HG03520 (cell line): Measurements from ENCODE around the gene SH2D7.
A peak's percentile ranks its signal among the peaks of the same experiment; 100 is the strongest.

Experiments
- ATAC-seq: cut with Tn5 transposase; IDR thresholded peaks from one replicate; pipeline ENCODE4 v1.9.1; 2021; ENCODE audit warnings: mild to moderate bottlenecking, moderate library complexity; ENCODE audit not compliant: unreplicated experiment

Gene SH2D7

GRCh38 chr15:78103406-78104118 is 11.2 kb downstream of the SH2D7 start:
- ATAC-seq = peak; percentile 72

GRCh38 chr15:78104119-78104479 is 11.7 kb downstream of the SH2D7 start:
- no peak for ATAC-seq

- no peak for ATAC-seq
Observed at GRCh38 chr15:78104566-78105475, 12.5 kb downstream of the SH2D7 start.

- no peak for ATAC-seq
Observed at GRCh38 chr15:78105476-78106241, 13.3 kb downstream of the SH2D7 start.

- ATAC-seq = no peak
Observed at GRCh38 chr15:78107471-78107870, 15.1 kb downstream of the SH2D7 start.

GRCh38 chr15:78108300-78109084 is 16.1 kb downstream of the SH2D7 start:
- ATAC-seq = no peak

- ATAC-seq = no peak
Observed at GRCh38 chr15:78109156-78109555, 16.8 kb downstream of the SH2D7 start.

GRCh38 chr15:78110096-78110495 is 17.7 kb downstream of the SH2D7 start:
- no peak for ATAC-seq

GRCh38 chr15:78110916-78111475 is 18.6 kb downstream of the SH2D7 start:
- ATAC-seq = no peak

GRCh38 chr15:78111788-78112187 is 19.4 kb downstream of the SH2D7 start:
- ATAC-seq = no peak

GRCh38 chr15:78112551-78112950 is 20.2 kb downstream of the SH2D7 start:
- ATAC-seq = no peak

GRCh38 chr15:78120523-78120922 is 28.2 kb downstream of the SH2D7 start:
- ATAC-seq = no peak

GRCh38 chr15:78125267-78125666 is 32.9 kb downstream of the SH2D7 start:
- no peak for ATAC-seq

- no peak for ATAC-seq
Observed at GRCh38 chr15:78127882-78128281, 35.5 kb downstream of the SH2D7 start.

GRCh38 chr15:78129077-78129750 is 36.9 kb downstream of the SH2D7 start:
- no peak for ATAC-seq

- no peak for ATAC-seq
Observed at GRCh38 chr15:78129751-78130287, 37.5 kb downstream of the SH2D7 start.

GRCh38 chr15:78130466-78131294 is 38.3 kb downstream of the SH2D7 start:
- peak; percentile 24 for ATAC-seq

- ATAC-seq = peak; percentile 78
Observed at GRCh38 chr15:78131295-78132061, 39.1 kb downstream of the SH2D7 start, which contains the start of gene CIB2. Gene CIB2 (minus strand): TSS chr15:78131445. CDS start chr15:78131215, 230 bp downstream.
